ENCODE data around the gene SSMEM1.
"Not testable (repeated sequence)": the region's sequence is repeated elsewhere in the genome, so short reads cannot be mapped to it uniquely, and the experiment has no call there.

The SSMEM1 gene

DNA sequence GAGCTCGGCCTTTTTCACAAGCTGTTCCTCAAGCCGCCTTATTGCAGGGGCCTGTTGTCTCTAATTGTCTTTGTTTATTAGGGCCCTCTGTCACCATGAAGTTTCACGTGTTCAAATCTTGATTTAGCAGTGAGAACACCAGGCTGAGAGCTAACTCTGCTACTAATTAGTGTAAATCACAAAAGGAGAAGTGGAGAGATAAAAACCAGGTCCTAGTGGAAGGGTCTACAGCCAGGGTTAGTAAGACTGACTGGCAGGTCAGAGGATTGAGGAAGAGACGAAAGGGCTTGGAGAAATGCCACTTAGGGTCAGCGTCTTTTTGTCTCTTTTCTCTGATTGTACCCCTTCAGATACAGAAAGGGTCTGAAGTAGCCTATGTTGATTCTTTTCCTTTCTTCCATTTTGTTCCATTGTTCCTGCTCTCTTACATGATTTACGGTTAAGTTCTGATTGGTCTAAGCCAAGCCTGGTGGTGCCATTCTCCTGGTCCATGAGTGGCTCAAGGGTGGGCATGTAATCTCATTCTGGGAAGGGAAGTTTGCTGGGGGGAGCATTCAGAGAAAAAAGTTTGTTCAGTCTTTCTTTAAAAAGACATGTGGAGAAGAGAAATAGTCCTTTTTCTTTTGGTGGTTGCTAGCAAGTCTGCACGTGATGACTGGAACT, 21.3 kb downstream of the SSMEM1 start:
- Histone ChIP-seq H3K9me3 (ENCODE audit: control insufficient read depth, low read depth, low read length) (no peaks in the 10 kb centered on the region), H3K9ac (ENCODE audit: low read length) (no peak overlapping the region), H3K4me3 (ENCODE audit: low read length) (no peak overlapping the region), H3K27ac (ENCODE audit: low read length) (no peak overlapping the region), H3K27me3 (ENCODE audit: control insufficient read depth, insufficient read depth, low read length) (no peaks in the 10 kb centered on the region), H3K4me1 (ENCODE audit: control insufficient read depth, low read depth, low read length) (peaks cover 4% of the 10 kb centered on the region), H3K36me3 (ENCODE audit: control insufficient read depth, low read depth, low read length) (no peaks in the 10 kb centered on the region)

DNA sequence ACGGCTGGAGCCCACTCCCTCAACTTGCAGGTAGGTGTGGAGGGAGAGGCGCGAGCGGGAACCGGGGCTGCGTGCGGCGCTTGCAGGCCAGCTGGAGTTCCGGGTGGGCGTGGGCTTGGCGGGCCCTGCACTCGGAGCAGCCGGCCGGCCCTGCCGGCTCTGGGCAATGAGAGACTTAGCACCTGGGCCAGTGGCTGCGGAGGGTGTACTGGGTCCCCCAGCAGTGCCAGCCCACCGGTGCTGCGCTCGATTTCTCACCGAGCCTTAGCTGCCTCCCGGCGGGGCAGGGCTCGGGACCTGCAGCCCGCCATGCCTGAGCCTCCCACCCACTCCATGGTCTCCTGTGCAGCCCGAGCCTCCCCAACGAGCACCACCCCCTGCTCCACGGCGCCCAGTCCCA, 22.3 kb downstream of the SSMEM1 start:
- H3K9me3 ChIP-seq (ENCODE audit: control insufficient read depth, low read depth, low read length); H3K27ac ChIP-seq (ENCODE audit: low read length): not testable (repeated sequence)

DNA sequence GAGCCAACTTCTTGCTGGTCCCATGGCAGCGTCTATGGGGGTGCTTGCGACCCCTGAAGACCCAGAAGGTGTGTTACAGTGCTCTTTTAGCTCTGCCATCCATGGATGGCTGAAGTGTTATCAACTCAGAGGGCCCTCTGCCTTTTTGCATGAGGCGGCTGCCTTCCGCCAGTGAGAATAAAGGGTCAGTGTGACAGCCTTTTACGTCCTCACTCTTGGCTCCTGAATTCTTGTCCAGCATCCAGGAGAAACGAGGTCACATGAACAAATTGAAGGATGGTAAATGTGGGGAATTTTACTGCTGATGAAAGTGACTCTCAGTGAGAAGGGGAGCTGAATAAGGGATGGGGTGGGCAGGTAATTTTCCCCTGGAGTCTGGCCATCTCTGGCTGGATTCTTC, 24.1 kb downstream of the SSMEM1 start:
- no peak overlapping the region for H3K27ac ChIP-seq (ENCODE audit: low read length)
- H3K36me3 ChIP-seq (ENCODE audit: control insufficient read depth, low read depth, low read length), result no peaks in the 10 kb centered on the region
- peaks cover 4% of the 10 kb centered on the region for H3K4me1 ChIP-seq (ENCODE audit: control insufficient read depth, low read depth, low read length)

More for the DNA sequence above, 22.3 kb downstream of the SSMEM1 start:
- not testable (repeated sequence) for H3K36me3 ChIP-seq (ENCODE audit: control insufficient read depth, low read depth, low read length); H3K27me3 ChIP-seq (ENCODE audit: control insufficient read depth, insufficient read depth, low read length); H3K4me1 ChIP-seq (ENCODE audit: control insufficient read depth, low read depth, low read length); H3K9ac ChIP-seq (ENCODE audit: low read length); H3K4me3 ChIP-seq (ENCODE audit: low read length)

DNA sequence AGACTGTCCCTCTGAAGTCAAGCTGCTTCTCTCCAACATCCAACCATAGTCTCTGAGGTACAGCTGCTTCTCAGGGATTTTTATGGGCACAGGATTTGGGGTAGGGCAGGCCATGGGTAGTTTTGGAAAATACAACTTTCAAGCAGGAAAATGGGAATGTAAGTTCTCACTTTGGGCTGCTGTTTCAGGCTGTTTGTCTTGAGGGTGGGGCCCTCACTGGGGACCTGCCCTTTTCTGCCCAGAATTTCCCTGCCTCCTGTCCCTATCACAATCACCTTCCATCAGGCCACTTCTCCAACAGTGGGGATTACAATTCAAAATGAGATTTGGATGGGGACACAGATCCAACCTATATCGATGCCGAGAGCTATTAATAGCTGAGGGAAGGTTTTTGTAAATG, 24.5 kb downstream of the SSMEM1 start:
- H3K4me1 ChIP-seq (ENCODE audit: control insufficient read depth, low read depth, low read length), result peaks cover 4% of the 10 kb centered on the region
- H3K36me3 ChIP-seq (ENCODE audit: control insufficient read depth, low read depth, low read length), result no peaks in the 10 kb centered on the region
- no peaks in the 10 kb centered on the region for H3K27me3 ChIP-seq (ENCODE audit: control insufficient read depth, insufficient read depth, low read length)
- H3K27ac ChIP-seq (ENCODE audit: low read length), result no peak overlapping the region
- H3K4me3 ChIP-seq (ENCODE audit: low read length), result no peak overlapping the region
- no peaks in the 10 kb centered on the region for H3K9me3 ChIP-seq (ENCODE audit: control insufficient read depth, low read depth, low read length)
- no peak overlapping the region for H3K9ac ChIP-seq (ENCODE audit: low read length)

More for the DNA sequence above, 24.1 kb downstream of the SSMEM1 start:
- H3K9me3 ChIP-seq (ENCODE audit: control insufficient read depth, low read depth, low read length), result no peaks in the 10 kb centered on the region
- no peak overlapping the region for H3K9ac ChIP-seq (ENCODE audit: low read length)
- H3K4me3 ChIP-seq (ENCODE audit: low read length), result no peak overlapping the region
- H3K27me3 ChIP-seq (ENCODE audit: control insufficient read depth, insufficient read depth, low read length), result no peaks in the 10 kb centered on the region

DNA sequence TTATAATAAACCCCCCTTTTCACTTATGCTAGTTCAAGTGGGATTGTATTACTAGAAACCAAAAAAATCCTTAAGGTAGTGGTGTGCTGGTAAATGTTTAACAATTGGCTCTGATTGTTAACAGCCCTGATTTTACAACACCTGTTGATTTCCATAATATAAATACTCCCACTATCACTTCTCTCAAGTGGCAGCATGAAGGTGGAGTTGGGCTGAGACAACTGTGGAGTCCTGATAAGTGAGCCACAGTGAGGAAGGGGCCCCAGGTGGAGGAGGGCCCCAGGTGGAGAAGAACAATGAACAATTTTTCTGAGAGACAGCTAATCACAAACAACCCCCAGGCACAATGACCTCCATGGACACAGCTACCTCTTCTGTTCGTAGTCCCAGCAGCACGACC, 26.4 kb downstream of the SSMEM1 start:
- H3K4me1 ChIP-seq (ENCODE audit: control insufficient read depth, low read depth, low read length), result no peaks in the 10 kb centered on the region
- H3K9me3 ChIP-seq (ENCODE audit: control insufficient read depth, low read depth, low read length), result no peaks in the 10 kb centered on the region
- no peaks in the 10 kb centered on the region for H3K36me3 ChIP-seq (ENCODE audit: control insufficient read depth, low read depth, low read length)
- no peak overlapping the region for H3K9ac ChIP-seq (ENCODE audit: low read length)
- no peak overlapping the region for H3K27ac ChIP-seq (ENCODE audit: low read length)
- H3K27me3 ChIP-seq (ENCODE audit: control insufficient read depth, insufficient read depth, low read length), result no peaks in the 10 kb centered on the region
- no peak overlapping the region for H3K4me3 ChIP-seq (ENCODE audit: low read length)

DNA sequence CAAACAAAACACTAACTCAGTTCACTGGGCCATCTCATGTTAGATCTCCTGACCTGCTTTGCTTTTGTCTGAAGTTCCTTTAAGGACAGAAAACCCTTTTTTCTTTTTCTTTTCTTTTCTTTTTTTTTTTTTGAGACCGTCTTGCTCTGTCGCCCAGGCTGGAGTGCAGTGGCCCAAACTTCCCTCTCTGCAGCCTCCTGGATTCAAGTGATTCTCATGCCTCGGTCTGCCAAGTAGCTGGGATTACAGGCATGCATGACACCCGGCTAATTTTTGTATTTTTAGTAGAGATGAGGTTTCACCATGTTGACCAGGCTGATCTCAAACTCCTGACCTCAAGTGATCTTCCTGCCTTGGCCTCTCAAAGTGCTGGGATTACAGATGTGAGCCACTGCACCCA, 28.7 kb downstream of the SSMEM1 start:
- not testable (repeated sequence) for H3K36me3 ChIP-seq (ENCODE audit: control insufficient read depth, low read depth, low read length); H3K4me3 ChIP-seq (ENCODE audit: low read length); H3K9me3 ChIP-seq (ENCODE audit: control insufficient read depth, low read depth, low read length); H3K27ac ChIP-seq (ENCODE audit: low read length); H3K9ac ChIP-seq (ENCODE audit: low read length); H3K27me3 ChIP-seq (ENCODE audit: control insufficient read depth, insufficient read depth, low read length); H3K4me1 ChIP-seq (ENCODE audit: control insufficient read depth, low read depth, low read length)

DNA sequence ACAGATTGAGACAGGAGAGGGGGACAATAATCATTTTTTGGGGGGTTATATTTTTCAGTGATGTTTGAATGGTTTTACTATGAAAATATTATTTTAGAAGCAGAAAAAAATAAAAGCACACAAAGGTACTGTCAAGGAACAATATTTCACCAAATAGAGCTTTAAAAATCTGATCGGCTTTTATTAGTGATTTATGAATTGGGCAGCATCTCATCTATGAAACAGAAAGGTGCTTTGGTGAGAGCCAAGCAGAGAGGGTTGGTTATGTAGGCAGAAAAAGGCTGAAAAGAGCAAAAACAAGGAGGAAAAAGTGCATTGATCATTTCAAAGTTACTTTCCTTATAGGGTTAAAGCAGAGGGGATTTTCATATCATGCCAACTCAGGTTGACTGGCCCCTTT, 32.6 kb downstream of the SSMEM1 start:
- no peaks in the 10 kb centered on the region for H3K9me3 ChIP-seq (ENCODE audit: control insufficient read depth, low read depth, low read length)
- no peaks in the 10 kb centered on the region for H3K36me3 ChIP-seq (ENCODE audit: control insufficient read depth, low read depth, low read length)
- H3K27ac ChIP-seq (ENCODE audit: low read length), result no peak overlapping the region
- no peak overlapping the region for H3K4me3 ChIP-seq (ENCODE audit: low read length)
- no peaks in the 10 kb centered on the region for H3K4me1 ChIP-seq (ENCODE audit: control insufficient read depth, low read depth, low read length)
- H3K27me3 ChIP-seq (ENCODE audit: control insufficient read depth, insufficient read depth, low read length), result no peaks in the 10 kb centered on the region
- H3K9ac ChIP-seq (ENCODE audit: low read length), result no peak overlapping the region

DNA sequence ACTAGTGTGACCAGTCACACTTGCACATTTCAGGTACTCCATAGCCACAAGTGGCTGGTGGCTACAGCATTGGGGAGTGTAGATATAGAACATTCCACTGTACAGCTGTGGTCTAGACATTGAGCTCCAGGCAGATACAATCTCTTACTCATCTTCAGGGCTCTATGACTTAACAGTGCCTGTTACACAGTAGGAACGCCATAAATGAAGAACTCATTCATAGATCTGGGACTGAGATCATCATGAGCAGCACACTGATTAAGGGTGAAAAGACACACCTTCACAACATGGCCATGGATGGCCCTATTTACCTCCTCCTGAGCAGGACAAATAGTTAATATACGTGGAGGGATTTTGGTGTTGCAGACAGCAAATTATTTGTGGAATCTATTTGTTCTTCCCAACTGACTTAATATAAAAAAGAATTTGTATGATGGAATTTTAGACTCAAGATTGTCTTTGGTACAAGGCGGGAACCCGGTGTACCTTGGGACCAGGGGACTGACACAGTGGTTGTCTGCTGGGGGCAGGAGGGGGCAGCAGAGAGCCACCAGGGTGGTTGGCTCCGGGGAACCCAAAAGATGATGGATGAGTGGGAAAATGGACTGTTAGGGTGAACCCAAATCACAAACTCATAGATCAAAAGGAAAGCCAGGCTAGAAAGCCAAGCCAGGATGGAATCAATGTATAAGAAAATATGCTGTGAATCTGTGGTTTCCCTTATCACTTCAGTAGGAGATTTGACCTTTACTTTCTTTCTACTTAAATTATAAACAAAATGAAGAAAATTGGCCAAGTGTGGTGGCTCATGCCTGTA, 34.7 kb downstream of the SSMEM1 start:
- H3K9ac ChIP-seq (ENCODE audit: low read length), result no peak overlapping the region
- H3K27ac ChIP-seq (ENCODE audit: low read length), result no peak overlapping the region
- no peaks in the 10 kb centered on the region for H3K9me3 ChIP-seq (ENCODE audit: control insufficient read depth, low read depth, low read length)
- no peaks in the 10 kb centered on the region for H3K4me1 ChIP-seq (ENCODE audit: control insufficient read depth, low read depth, low read length)
- H3K4me3 ChIP-seq (ENCODE audit: low read length), result no peak overlapping the region
- H3K27me3 ChIP-seq (ENCODE audit: control insufficient read depth, insufficient read depth, low read length), result no peaks in the 10 kb centered on the region
- H3K36me3 ChIP-seq (ENCODE audit: control insufficient read depth, low read depth, low read length), result no peaks in the 10 kb centered on the region

DNA sequence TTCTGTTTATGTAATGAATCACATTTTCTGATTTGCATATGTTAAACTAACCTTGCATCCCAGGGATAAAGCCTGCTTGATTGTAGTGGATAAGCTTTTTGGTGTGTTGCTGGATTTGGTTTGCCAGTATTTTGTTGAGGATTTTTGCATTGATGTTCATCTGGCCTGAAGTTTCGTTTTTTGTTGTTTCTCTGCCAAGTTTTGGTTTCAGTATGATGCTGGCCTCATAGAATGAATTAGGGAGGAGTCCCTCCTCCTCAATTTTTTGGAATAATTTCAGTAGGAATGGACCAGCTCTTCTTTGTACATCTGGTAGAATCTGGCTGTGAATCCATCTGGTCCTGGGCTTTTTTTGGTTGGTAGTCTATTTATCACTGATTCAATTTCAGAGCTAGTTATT, 35.8 kb downstream of the SSMEM1 start:
- not testable (repeated sequence) for H3K36me3 ChIP-seq (ENCODE audit: control insufficient read depth, low read depth, low read length); H3K4me1 ChIP-seq (ENCODE audit: control insufficient read depth, low read depth, low read length); H3K27me3 ChIP-seq (ENCODE audit: control insufficient read depth, insufficient read depth, low read length); H3K9me3 ChIP-seq (ENCODE audit: control insufficient read depth, low read depth, low read length); H3K27ac ChIP-seq (ENCODE audit: low read length); H3K9ac ChIP-seq (ENCODE audit: low read length); H3K4me3 ChIP-seq (ENCODE audit: low read length)

DNA sequence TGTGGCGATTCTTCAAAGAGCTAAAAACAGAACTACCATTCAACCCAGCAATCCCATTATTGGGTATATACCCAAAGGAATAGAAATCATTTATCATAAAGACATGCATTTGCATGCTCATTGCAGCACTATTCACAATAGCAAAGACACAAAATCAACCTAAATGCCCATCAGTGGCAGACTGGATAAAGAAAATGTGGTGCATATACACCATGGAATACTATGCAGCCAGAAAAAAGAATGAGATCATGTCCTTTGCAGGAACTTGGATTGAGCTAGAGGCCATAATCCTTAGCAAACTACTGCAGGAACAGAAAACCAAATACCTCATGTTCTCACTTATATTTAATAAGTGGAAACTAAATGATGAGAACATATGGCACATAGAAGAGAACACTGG, 38.8 kb downstream of the SSMEM1 start:
- not testable (repeated sequence) for H3K27ac ChIP-seq (ENCODE audit: low read length); H3K4me3 ChIP-seq (ENCODE audit: low read length); H3K4me1 ChIP-seq (ENCODE audit: control insufficient read depth, low read depth, low read length); H3K9ac ChIP-seq (ENCODE audit: low read length); H3K27me3 ChIP-seq (ENCODE audit: control insufficient read depth, insufficient read depth, low read length); H3K36me3 ChIP-seq (ENCODE audit: control insufficient read depth, low read depth, low read length); H3K9me3 ChIP-seq (ENCODE audit: control insufficient read depth, low read depth, low read length)

DNA sequence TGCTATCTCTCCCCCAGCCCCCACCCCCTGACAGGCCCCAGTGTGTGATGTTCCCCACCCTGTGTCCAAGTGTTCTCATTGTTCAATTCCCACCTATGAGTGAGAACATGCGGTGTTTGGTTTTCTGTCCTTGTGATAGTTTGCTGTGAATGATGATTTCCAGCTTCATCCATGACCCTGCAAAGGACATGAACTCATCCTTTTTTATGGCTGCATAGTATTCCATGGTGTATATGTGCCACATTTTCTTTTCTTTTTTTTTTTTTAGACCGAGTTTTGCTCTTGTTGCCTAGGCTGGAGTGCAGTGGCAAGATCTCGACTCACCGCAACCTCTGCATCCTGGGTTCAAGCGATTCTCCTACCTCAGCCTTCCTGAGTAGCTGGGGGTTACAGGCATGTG, 41.2 kb downstream of the SSMEM1 start:
- not testable (repeated sequence) for H3K36me3 ChIP-seq (ENCODE audit: control insufficient read depth, low read depth, low read length); H3K27me3 ChIP-seq (ENCODE audit: control insufficient read depth, insufficient read depth, low read length); H3K9me3 ChIP-seq (ENCODE audit: control insufficient read depth, low read depth, low read length); H3K9ac ChIP-seq (ENCODE audit: low read length); H3K27ac ChIP-seq (ENCODE audit: low read length); H3K4me3 ChIP-seq (ENCODE audit: low read length); H3K4me1 ChIP-seq (ENCODE audit: control insufficient read depth, low read depth, low read length)

DNA sequence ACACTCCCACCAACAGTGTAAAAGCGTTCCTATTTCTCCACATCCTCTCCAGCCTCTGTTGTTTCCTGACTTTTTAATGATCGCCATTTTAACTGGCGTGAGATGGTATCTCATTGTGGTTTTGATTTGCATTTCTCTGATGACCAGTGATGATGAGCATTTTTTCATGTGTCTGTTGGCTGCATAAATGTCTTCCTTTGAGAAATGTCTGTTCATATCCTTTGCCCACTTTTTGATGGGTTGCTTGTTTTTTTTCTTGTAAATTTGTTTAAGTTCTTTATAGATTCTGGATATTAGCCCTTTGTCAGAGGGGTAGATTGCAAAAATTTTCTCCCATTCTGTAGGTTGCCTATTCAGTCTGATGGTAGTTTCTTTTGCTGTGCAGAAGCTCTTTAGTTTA, 42.0 kb downstream of the SSMEM1 start:
- not testable (repeated sequence) for H3K27me3 ChIP-seq (ENCODE audit: control insufficient read depth, insufficient read depth, low read length); H3K9ac ChIP-seq (ENCODE audit: low read length); H3K27ac ChIP-seq (ENCODE audit: low read length); H3K9me3 ChIP-seq (ENCODE audit: control insufficient read depth, low read depth, low read length); H3K4me3 ChIP-seq (ENCODE audit: low read length); H3K4me1 ChIP-seq (ENCODE audit: control insufficient read depth, low read depth, low read length); H3K36me3 ChIP-seq (ENCODE audit: control insufficient read depth, low read depth, low read length)
